ENCODE results near the gene ZSCAN26. TPM values are rescaled to one million over a fixed set of nuclear protein-coding genes. Genes with fewer than 3 reads are reported as not detected.

The ZSCAN26 gene
- total and polyA plus RNA-seq, 4 donors: 2.8 to 9.7 (median 6.1) TPM

GRCh38 chr6:28296520-28297060 lies 29.6 kb downstream of the ZSCAN26 start:
- WGBS: 92% methylated on average over 7 of the region's 7 CpGs
- peaks cover 0 to 10% (median under 1%) of the 10 kb centered on the region in 4 donors for H3K36me3 ChIP-seq (ENCODE audit: control insufficient read depth in 4 of 4, insufficient read depth in 3 of 4, low read depth in 1 of 4, low read length in 3 of 4)
- no peak for DNase-seq (ENCODE audit: low spot score)

More at GRCh38 chr6:28296520-28297060, 29.6 kb downstream of the ZSCAN26 start:
- Histone ChIP-seq H3K9me3 (ENCODE audit: control insufficient read depth in 4 of 4, low read length in 3 of 4) (no peaks in the 10 kb centered on the region), H3K4me3 (ENCODE audit: low read depth in 1 of 3, low read length in 3 of 3) (no peak overlapping the region), H3K27me3 (ENCODE audit: control insufficient read depth in 4 of 4, insufficient read depth in 4 of 4, low read length in 3 of 4) (no peaks in the 10 kb centered on the region), H3K4me1 (ENCODE audit: control insufficient read depth in 4 of 4, insufficient read depth in 4 of 4, low read length in 3 of 4) (no peaks in the 10 kb centered on the region), H3K9ac (ENCODE audit: low read depth in 1 of 2, low read length in 2 of 2) (no peak overlapping the region), H3K27ac (ENCODE audit: low read depth in 1 of 2, low read length in 2 of 2) (no peak overlapping the region)
- TF ChIP-seq RXRA (IDR thresholded peaks at IDR 0.05): no peak
- TF ChIP-seq EGR1 (IDR thresholded peaks at IDR 0.05; ENCODE audit: low read depth in 2 of 2): no peak
- no peak for TF ChIP-seq ZBTB33 (IDR thresholded peaks at IDR 0.05)
- TF ChIP-seq GABPA (IDR thresholded peaks at IDR 0.05 in 1 of 2, conservative IDR thresholded peaks at IDR 0.05 in 1 of 2): no peak
- TF ChIP-seq REST (IDR thresholded peaks at IDR 0.05): no peak
- no peak for TF ChIP-seq NR2F2 (IDR thresholded peaks at IDR 0.05)
- no peak for TF ChIP-seq CTCF (IDR thresholded peaks at IDR 0.05; ENCODE audit: low read depth, low read length, missing input control)
- TF ChIP-seq HNF4A (conservative IDR thresholded peaks at IDR 0.05): no peak
- no peak for TF ChIP-seq HNF4G (IDR thresholded peaks at IDR 0.05)
- no peak for TF ChIP-seq FOXA1 (IDR thresholded peaks at IDR 0.05)
- TF ChIP-seq RAD21 (IDR thresholded peaks at IDR 0.05): no peak
- TF ChIP-seq SP1 (IDR thresholded peaks at IDR 0.05): no peak
- no peak for TF ChIP-seq ATF3 (IDR thresholded peaks at IDR 0.05)
- TF ChIP-seq YY1 (IDR thresholded peaks at IDR 0.05): no peak
